SK-N-SH (cell line): ENCODE measurements around the gene MT1X.

ENCODE experiments used
- CHD2 ChIP-seq: fragments of 150-350 bp; IDR thresholded peaks from 2 replicates; pipeline ENCODE4 v1.6.1; 2018; ENCODE audit warnings: low read length; ENCODE audit not compliant: partially characterized antibody
- EZH2phosphoT487 ChIP-seq: fragments of 200-600 bp; sonication (generic); IDR thresholded peaks from 2 replicates; pipeline ENCODE4 v1.6.1; 2017; ENCODE audit warnings: low read depth, mixed run types, mild to moderate bottlenecking, antibody characterized with exemption, moderate library complexity, borderline replicate concordance
- GABPA ChIP-seq: IDR thresholded peaks from 2 replicates; pipeline ENCODE4 v1.4.0; 2012; ENCODE audit warnings: low read depth, mild to moderate bottlenecking
- MEF2A ChIP-seq: IDR thresholded peaks from 2 replicates; pipeline ENCODE4 v1.4.0; 2012; ENCODE audit warnings: low read depth, borderline replicate concordance
- POLR2AphosphoS5 ChIP-seq: IDR thresholded peaks from 2 replicates; pipeline ENCODE4 v1.6.1; 2012; ENCODE audit warnings: low read depth, low read length
- RAD21 ChIP-seq: IDR thresholded peaks from 2 replicates; pipeline ENCODE4 v1.6.1; 2012; ENCODE audit warnings: mild to moderate bottlenecking, low read length
- TCF12 ChIP-seq: IDR thresholded peaks from 2 replicates; pipeline ENCODE4 v1.4.0; 2012
- YY1 ChIP-seq: IDR thresholded peaks from 2 replicates; pipeline ENCODE4 v1.4.0; 2012; ENCODE audit warnings: low read depth, mild to moderate bottlenecking
- TF ChIP-seq, protein P1 (sequence below): fragments of 200-600 bp; sonication (generic); IDR thresholded peaks from 2 replicates; pipeline ENCODE4 v1.6.1; 2017; ENCODE audit warnings: antibody characterized with exemption, mild to moderate bottlenecking, moderate library complexity
- TF ChIP-seq, protein P2 (sequence below): IDR thresholded peaks from 2 replicates; pipeline ENCODE4 v1.6.1; 2012; ENCODE audit warnings: mild to moderate bottlenecking, low read depth, low read length, moderate library complexity
- TF ChIP-seq, protein P3 (sequence below): IDR thresholded peaks from 2 replicates; pipeline ENCODE4 v1.4.0; 2012; ENCODE audit warnings: low read depth
- TF ChIP-seq, protein P4 (sequence below): IDR thresholded peaks from 2 replicates; pipeline ENCODE4; 2012

DNA sequence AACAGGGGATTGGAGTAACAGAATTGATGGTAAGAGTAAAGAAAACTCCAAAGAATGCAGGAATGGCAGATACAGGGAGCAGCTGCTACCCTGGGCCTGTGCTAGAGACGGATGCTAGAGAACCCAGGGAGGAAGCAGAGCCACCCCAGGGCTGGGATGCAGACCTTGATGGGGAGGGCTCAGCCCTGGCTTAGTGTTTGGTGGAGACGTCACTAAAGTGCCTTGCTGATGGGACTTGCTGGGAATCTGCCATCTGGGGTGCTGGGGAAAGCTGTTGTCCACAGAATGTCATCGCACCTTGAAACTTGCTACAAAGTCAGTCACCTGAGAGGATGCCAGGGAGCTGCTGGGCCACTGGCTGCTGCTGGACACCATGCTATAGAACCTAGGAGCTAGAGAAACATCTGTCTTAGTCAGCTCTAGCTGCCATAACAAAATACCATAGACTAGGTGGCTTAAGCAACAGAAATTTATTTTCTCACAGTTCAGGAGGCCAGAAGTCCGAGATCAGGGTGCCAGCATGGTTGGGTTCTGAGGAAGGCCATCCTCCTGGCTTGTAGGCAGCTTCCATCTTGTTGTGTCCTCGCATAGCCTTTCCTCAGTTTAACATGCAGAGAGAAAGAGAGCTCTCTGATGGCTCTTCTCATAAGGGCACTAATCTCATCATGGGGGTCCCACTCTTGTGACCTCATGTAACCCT, 15.3 kb downstream of the MT1X start:
- TF ChIP-seq, protein P1, sequence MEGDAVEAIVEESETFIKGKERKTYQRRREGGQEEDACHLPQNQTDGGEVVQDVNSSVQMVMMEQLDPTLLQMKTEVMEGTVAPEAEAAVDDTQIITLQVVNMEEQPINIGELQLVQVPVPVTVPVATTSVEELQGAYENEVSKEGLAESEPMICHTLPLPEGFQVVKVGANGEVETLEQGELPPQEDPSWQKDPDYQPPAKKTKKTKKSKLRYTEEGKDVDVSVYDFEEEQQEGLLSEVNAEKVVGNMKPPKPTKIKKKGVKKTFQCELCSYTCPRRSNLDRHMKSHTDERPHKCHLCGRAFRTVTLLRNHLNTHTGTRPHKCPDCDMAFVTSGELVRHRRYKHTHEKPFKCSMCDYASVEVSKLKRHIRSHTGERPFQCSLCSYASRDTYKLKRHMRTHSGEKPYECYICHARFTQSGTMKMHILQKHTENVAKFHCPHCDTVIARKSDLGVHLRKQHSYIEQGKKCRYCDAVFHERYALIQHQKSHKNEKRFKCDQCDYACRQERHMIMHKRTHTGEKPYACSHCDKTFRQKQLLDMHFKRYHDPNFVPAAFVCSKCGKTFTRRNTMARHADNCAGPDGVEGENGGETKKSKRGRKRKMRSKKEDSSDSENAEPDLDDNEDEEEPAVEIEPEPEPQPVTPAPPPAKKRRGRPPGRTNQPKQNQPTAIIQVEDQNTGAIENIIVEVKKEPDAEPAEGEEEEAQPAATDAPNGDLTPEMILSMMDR, result no peak
- TF ChIP-seq POLR2AphosphoS5, result no peak
- TF ChIP-seq YY1, result no peak
- TF ChIP-seq, protein P2, sequence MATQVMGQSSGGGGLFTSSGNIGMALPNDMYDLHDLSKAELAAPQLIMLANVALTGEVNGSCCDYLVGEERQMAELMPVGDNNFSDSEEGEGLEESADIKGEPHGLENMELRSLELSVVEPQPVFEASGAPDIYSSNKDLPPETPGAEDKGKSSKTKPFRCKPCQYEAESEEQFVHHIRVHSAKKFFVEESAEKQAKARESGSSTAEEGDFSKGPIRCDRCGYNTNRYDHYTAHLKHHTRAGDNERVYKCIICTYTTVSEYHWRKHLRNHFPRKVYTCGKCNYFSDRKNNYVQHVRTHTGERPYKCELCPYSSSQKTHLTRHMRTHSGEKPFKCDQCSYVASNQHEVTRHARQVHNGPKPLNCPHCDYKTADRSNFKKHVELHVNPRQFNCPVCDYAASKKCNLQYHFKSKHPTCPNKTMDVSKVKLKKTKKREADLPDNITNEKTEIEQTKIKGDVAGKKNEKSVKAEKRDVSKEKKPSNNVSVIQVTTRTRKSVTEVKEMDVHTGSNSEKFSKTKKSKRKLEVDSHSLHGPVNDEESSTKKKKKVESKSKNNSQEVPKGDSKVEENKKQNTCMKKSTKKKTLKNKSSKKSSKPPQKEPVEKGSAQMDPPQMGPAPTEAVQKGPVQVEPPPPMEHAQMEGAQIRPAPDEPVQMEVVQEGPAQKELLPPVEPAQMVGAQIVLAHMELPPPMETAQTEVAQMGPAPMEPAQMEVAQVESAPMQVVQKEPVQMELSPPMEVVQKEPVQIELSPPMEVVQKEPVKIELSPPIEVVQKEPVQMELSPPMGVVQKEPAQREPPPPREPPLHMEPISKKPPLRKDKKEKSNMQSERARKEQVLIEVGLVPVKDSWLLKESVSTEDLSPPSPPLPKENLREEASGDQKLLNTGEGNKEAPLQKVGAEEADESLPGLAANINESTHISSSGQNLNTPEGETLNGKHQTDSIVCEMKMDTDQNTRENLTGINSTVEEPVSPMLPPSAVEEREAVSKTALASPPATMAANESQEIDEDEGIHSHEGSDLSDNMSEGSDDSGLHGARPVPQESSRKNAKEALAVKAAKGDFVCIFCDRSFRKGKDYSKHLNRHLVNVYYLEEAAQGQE, result no peak
- no peak for TF ChIP-seq CHD2
- TF ChIP-seq RAD21, result no peak
- TF ChIP-seq GABPA, result no peak
- TF ChIP-seq, protein P3, sequence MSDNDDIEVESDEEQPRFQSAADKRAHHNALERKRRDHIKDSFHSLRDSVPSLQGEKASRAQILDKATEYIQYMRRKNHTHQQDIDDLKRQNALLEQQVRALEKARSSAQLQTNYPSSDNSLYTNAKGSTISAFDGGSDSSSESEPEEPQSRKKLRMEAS, result no peak
- TF ChIP-seq, protein P4, sequence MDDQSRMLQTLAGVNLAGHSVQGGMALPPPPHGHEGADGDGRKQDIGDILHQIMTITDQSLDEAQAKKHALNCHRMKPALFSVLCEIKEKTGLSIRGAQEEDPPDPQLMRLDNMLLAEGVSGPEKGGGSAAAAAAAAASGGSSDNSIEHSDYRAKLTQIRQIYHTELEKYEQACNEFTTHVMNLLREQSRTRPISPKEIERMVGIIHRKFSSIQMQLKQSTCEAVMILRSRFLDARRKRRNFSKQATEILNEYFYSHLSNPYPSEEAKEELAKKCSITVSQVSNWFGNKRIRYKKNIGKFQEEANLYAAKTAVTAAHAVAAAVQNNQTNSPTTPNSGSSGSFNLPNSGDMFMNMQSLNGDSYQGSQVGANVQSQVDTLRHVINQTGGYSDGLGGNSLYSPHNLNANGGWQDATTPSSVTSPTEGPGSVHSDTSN, result no peak
- TF ChIP-seq MEF2A, result no peak
- no peak for TF ChIP-seq EZH2phosphoT487
- no peak for TF ChIP-seq TCF12
